Prostate gland (tissue), 2 donors: Measurements from ENCODE around the gene KRT6C.

Experiments
- POLR2AphosphoS5 ChIP-seq: sonication (generic); formaldehyde crosslinking; IDR thresholded peaks from one replicate; pipeline ENCODE4 v1.6.1; 2017; ENCODE audit warnings: antibody characterized with exemption
- TF ChIP-seq, protein P1 (sequence below), 4 experiments: fragments of 200-600 bp in 2 of 4; fragments of 450-650 bp in 2 of 4; sonication (generic) in 2 of 4; IDR thresholded peaks; 1 replicate in 3 of 4; 2 replicates in 1 of 4; pipeline ENCODE4 v1.5.1; 2016 to 2019; ENCODE audit warnings: antibody characterized with exemption in 4 of 4, mild to moderate bottlenecking in 2 of 4, moderate library complexity in 2 of 4

DNA sequence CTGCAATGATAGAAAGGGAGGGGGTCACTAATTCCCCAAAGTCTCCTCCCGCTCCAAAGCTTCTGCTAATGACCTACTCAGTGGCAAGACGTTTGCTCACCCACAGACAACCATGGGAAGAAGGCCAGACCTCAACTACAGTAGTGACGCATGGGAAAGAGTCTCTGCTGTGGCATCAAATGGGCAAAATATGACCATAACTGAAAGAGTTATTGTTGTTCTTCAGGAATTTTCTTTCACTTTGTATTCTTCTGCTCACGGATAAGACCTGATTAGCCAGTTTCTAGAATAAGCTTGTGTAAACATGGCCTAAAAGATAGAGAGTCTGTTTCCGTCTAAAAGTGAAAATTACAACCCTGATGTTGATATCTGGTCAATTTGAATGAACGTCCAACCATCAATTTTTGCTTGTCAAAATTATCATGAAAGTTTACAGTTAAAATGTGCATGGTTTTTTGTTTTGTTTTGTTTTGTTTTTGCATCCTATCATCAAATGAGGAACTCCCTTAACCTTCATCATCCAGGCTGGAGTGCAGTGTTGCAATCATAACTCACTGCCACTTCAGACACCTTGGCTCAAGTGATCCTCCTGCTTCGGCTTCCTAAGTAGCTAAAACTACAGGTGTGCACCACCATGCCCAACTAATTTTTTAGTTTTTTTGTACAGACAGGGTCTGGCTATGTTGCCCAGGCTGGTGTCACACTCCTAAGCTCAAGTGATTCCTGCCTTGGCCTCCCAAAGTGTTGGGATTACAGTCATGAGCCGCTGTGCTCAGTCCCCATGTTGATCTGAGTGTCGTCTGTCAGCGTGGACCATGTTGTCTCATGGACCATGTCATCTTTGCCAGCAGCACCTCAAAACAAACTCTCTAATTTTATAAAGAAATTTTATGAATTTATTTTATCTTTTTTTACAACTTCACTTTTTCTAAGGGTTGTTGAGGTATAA is 28.7 kb downstream of the KRT6C start:
- peak; percentile 52 for TF ChIP-seq POLR2AphosphoS5
- TF ChIP-seq, protein P1, sequence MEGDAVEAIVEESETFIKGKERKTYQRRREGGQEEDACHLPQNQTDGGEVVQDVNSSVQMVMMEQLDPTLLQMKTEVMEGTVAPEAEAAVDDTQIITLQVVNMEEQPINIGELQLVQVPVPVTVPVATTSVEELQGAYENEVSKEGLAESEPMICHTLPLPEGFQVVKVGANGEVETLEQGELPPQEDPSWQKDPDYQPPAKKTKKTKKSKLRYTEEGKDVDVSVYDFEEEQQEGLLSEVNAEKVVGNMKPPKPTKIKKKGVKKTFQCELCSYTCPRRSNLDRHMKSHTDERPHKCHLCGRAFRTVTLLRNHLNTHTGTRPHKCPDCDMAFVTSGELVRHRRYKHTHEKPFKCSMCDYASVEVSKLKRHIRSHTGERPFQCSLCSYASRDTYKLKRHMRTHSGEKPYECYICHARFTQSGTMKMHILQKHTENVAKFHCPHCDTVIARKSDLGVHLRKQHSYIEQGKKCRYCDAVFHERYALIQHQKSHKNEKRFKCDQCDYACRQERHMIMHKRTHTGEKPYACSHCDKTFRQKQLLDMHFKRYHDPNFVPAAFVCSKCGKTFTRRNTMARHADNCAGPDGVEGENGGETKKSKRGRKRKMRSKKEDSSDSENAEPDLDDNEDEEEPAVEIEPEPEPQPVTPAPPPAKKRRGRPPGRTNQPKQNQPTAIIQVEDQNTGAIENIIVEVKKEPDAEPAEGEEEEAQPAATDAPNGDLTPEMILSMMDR (IDR thresholded peaks at IDR 0.05) = no peak
